Pons (tissue), 1 donor: ENCODE data around the gene KSR2.

ENCODE experiments used
- DNase-seq: peaks from one replicate; pipeline ENCODE4 v3.0.0-alpha.2; 2016; ENCODE audit warnings: low spot score

The KSR2 gene

DNA sequence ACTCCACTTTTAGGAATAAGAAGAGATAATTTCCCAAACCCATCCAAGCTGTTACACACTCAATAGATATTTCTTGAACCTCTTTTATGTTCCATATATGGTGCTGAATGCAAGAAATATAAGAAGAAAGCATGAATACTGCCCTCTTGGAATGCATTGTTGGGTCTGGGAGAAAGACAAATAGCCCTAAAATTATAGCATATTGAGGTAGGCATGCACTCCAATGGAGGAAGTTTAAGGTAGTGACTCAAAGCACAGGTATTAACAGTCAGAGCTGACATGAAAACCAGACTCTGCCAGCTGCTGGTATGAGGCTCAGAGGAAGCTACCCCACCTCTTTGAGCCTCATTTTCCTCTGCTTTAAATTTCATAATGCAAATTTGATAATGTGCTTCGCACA is 346.0 kb downstream of the KSR2 start:
- no peak for DNase-seq

GRCh38 chr12:117622087-117622486 is 346.7 kb downstream of the KSR2 start:
- DNase-seq, result no peak

DNA sequence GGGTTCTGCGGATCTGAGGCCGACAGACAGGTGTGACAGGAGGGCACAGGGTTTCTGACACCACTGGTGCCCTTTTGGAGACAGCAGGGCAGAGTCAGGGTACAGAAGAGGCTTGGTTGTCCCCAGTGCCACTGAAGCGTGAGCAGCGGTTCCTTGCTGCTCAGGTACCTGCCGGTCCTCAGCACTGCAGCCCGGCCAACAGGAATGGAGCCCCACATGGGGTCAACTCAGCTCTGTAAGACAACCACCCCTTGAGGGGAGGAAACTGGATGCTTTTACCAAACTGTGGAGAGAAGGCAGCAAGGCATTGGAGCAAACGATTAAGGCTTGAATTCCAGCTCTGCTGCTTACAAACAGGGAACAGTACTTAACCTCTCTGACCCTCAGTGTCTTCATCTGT is 361.0 kb downstream of the KSR2 start:
- DNase-seq, result no peak

- no peak for DNase-seq
Measured at GRCh38 chr12:117606945-117607344, 361.8 kb downstream of the KSR2 start.

DNA sequence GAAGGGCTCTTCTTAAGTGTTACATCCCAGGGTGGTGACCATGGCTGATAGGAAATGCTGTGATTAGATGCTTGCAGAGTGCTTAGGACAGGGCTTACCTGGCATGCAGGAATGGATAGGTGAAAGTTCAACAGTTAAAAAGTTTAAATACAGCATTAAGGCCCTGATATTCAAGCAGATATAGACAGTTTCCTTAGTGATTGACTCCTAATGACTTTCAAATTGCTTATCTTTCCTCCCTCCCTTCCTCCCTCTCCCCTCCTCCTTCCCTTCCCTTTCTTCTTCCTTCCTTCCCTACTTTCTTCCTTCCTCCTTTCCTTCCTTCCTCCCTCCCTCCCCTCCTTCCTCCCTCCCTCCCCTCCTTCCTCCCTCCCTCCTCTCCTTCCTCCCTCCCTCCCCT is 362.8 kb downstream of the KSR2 start:
- DNase-seq, result no peak

DNA sequence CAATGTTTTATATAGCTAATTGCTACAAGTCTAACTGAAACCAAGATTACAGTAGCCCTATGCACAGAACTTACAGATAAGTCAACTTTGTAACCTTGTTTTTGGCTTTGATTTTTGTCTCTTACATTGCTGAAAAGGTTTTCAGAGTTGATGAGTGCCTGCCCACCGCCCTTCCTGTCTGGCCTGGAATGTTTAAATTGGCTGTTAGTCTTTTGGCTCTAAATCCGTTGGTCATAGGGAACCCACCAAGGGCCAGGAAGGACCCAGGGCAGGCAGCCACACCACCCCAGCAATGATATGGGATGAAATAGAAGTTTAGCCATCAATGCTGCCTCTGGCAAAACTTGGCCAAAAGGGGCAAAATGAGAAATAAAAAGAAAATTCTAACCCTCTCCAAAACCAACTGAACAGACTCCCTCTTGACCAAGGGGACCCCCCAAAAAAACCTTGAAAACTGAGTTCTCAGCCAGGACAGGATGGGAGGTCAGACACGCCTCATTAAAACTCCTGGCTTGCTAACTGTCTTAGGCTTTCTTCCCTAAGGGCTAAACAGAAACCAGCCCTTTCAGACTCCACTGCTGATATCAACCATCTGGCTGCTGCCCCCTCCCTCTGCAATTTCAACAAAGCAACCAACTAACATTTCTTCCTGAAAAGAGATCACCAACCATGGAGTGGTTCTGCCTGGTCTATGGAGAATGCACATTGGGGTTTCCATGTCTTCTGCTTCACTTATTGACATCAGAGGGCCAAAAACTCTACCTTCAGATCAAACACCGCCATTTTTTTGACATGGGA is 365.3 kb downstream of the KSR2 start:
- no peak for DNase-seq

DNA sequence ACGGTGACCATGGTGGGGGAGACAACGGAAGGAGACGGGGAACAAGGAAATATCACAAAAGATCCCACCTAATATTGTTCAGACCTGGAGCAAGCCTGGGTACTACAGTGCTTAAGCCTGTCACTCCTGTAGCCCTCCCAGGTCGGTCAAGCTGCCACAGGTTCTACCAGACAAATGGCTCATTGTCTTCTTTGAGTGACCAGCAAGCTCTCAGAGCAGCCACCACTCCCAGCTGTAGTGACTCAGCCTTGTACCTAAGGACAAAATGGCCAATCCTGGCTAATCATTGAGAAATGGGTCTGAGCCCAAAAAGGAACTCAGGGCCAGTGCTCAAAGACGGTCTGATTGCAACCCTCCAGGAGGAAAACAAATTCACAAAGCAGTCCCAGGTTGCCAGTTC is 368.9 kb downstream of the KSR2 start:
- DNase-seq, result no peak

DNA sequence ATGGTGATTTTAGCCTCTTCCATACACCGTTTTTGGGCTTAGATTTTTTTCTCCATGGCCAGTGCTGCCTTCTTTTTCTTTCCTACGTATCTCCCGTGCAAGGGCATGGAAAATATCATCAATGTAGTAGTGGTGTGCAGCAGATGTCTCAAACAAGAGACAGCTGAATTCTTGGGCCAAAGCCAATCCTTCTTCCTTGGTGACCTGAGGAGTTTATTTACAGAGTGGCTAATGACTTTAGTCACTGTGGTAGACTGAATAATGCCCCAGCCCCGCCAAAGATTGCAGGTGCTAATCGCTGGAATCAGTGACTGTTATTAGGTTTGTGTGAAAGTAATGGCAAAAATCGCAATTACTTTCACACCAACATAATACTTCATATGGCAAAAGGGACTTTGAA is 371.8 kb downstream of the KSR2 start:
- no peak for DNase-seq

- no peak for DNase-seq
Measured at GRCh38 chr12:117595751-117596150, 373.0 kb downstream of the KSR2 start.

DNA sequence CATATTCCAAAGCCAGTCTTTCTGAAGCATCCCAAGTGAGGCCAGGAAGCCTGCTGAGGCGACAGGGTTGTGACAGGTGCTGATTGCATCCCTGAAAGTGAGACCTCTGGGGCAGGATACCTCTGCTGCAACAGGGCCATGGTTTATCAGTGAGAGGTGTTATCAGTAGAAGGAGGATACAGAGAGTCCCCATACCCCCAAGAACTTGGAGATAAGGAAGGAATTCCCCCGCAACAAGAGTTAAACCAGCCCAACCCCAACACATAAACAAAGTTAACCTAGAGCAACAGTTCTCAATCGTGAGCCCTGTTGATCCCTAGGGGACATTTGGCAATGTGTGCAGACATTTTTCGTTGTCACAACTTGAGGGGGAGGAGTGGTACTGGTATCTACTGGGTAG is 374.3 kb downstream of the KSR2 start:
- DNase-seq, result no peak

- DNase-seq, result no peak
Measured at GRCh38 chr12:117593815-117594400, 374.9 kb downstream of the KSR2 start.

GRCh38 chr12:117592588-117593305 is 376.0 kb downstream of the KSR2 start:
- DNase-seq, result no peak

- DNase-seq, result no peak
Measured at GRCh38 chr12:117590999-117591398, 377.8 kb downstream of the KSR2 start.

GRCh38 chr12:117590386-117590785 is 378.4 kb downstream of the KSR2 start:
- DNase-seq, result no peak

- DNase-seq, result no peak
Measured at GRCh38 chr12:117589021-117589420, 379.8 kb downstream of the KSR2 start.

DNA sequence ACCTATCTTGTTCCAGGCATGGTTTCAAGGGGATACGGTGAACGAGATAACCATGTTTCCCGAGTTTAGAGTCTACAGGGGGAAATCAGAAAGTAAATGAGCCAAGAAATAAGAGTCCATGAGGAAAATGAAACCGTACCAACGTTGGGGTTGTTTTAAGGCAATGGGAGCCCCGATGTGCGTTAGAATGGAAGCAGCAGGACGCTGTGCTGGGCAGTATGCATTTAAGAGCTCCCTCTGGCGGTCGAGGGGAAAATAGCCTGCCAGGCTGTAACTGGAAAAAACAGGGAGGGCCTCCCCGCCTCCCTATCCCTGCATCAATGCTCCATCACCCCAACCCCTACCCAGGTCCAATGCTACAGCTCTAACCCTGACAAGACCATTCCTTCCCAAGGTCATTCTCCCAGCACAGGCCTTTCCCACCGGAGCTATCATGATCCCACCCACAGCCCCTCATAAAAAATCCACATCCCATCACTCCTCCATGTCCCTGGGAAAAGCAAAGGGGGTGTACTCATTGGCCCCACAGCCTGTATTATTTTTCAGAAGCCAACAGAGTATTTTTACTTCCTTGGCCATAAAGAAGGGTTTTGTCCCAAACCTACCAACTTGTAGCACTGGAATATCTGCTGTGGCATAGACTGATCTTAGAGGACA is 381.0 kb downstream of the KSR2 start:
- peak; percentile 16 for DNase-seq

GRCh38 chr12:117583677-117584225 is 385.0 kb downstream of the KSR2 start:
- no peak for DNase-seq

DNA sequence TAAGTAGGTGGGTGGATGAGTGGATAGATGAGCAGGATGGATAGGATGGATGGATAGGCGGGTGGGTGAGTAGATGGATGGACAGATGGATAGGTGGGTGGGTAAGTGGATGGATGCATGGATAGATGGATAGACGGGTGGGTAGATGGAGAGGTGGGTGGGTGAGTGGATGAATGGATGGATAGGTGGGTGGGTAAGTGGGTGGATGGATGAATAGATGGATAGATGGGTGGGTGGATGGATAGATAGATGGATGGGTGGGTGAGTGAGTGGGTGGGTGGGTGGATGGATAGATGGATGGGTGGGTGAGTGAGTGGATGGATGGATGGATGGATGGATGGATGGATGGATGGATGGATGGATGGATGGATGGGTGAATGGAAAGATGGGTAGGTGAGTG is 385.7 kb downstream of the KSR2 start:
- DNase-seq, result no peak

GRCh38 chr12:117582135-117582784 is 386.5 kb downstream of the KSR2 start:
- DNase-seq, result no peak

GRCh38 chr12:117580718-117581062 is 388.1 kb downstream of the KSR2 start:
- no peak for DNase-seq

GRCh38 chr12:117580015-117580717 is 388.6 kb downstream of the KSR2 start:
- DNase-seq, result peak; percentile 31
